Progenitor cell of endocrine pancreas (in vitro differentiated cells): ENCODE results near the gene EXD2. TPM values are rescaled to one million over a fixed set of nuclear protein-coding genes. Genes with fewer than 3 reads are reported as not detected.

Experiments used
- DNase-seq: peaks from one replicate; pipeline ENCODE4 v3.0.0; 2021; ENCODE audit warnings: low spot score; ENCODE audit not compliant: unreplicated experiment
- H3K27ac Mint-ChIP-seq: 2 replicates; pipeline ENCODE4 v1.8.0; 2021; ENCODE audit warnings: mild to moderate bottlenecking, moderate library complexity, mixed read lengths
- H3K27me3 Mint-ChIP-seq: 2 replicates; pipeline ENCODE4 v1.8.0; 2021; ENCODE audit warnings: mixed read lengths
- H3K36me3 Mint-ChIP-seq: 2 replicates; pipeline ENCODE4 v1.8.0; 2022; ENCODE audit warnings: mixed read lengths; ENCODE audit not compliant: insufficient read depth
- H3K4me1 Mint-ChIP-seq: 2 replicates; pipeline ENCODE4 v1.8.0; 2021; ENCODE audit warnings: low read depth, mixed read lengths
- H3K4me3 Mint-ChIP-seq: 2 replicates; pipeline ENCODE4 v1.8.0; 2021; ENCODE audit warnings: low read depth, mild to moderate bottlenecking, moderate library complexity, mixed read lengths
- H3K9me3 Mint-ChIP-seq: 2 replicates; pipeline ENCODE4 v1.8.0; 2021; ENCODE audit warnings: low read depth, mixed read lengths
- CTCF ChIP-seq: fragments of 200-600 bp; sonication (generic); IDR thresholded peaks from one replicate; pipeline ENCODE4 v1.5.0; 2021; ENCODE audit warnings: antibody characterized with exemption, mild to moderate bottlenecking; ENCODE audit not compliant: unreplicated experiment
- total RNA-seq: library from RNA; stranded (reverse); gene quantifications from 2 replicates; pipeline ENCODE4 v1.2.1, GENCODE V29; 2021

The EXD2 gene
- total RNA-seq, 1 donor from 2014 or later, result 44.2 TPM

GRCh38 chr14:69260190-69260860 is 69.0 kb downstream of the EXD2 start:
- Mint-ChIP-seq H3K36me3 (no peaks in the 10 kb centered on the region), H3K27ac (peak overlapping the region; percentile 71), H3K9me3 (no peaks in the 10 kb centered on the region), H3K27me3 (peaks cover 46% of the 10 kb centered on the region), H3K4me3 (peak overlapping the region; percentile 79), H3K4me1 (peaks cover 15% of the 10 kb centered on the region)
- no peak for TF ChIP-seq CTCF
- DNase-seq, result peak; percentile 49

GRCh38 chr14:69260861-69261564 is 69.7 kb downstream of the EXD2 start:
- H3K27ac Mint-ChIP-seq, result no peak overlapping the region
- H3K36me3 Mint-ChIP-seq, result no peaks in the 10 kb centered on the region
- H3K4me1 Mint-ChIP-seq, result peaks cover 15% of the 10 kb centered on the region
- peak; percentile 95 for TF ChIP-seq CTCF
- DNase-seq, result peak; percentile 59
- H3K4me3 Mint-ChIP-seq, result peak overlapping the region; percentile 77
- H3K27me3 Mint-ChIP-seq, result peaks cover 43% of the 10 kb centered on the region
- no peaks in the 10 kb centered on the region for H3K9me3 Mint-ChIP-seq

GRCh38 chr14:69261761-69262331 is 70.5 kb downstream of the EXD2 start:
- TF ChIP-seq CTCF, result no peak
- H3K4me3 Mint-ChIP-seq, result peak overlapping the region; percentile 77
- no peaks in the 10 kb centered on the region for H3K36me3 Mint-ChIP-seq
- H3K9me3 Mint-ChIP-seq, result no peaks in the 10 kb centered on the region
- no peak overlapping the region for H3K27ac Mint-ChIP-seq
- peaks cover 38% of the 10 kb centered on the region for H3K27me3 Mint-ChIP-seq
- no peak for DNase-seq
- H3K4me1 Mint-ChIP-seq, result peaks cover 15% of the 10 kb centered on the region

- Mint-ChIP-seq H3K27ac (no peak overlapping the region), H3K9me3 (no peaks in the 10 kb centered on the region), H3K27me3 (peaks cover 33% of the 10 kb centered on the region), H3K4me3 (no peak overlapping the region), H3K36me3 (no peaks in the 10 kb centered on the region), H3K4me1 (peaks cover 15% of the 10 kb centered on the region)
- TF ChIP-seq CTCF, result no peak
- no peak for DNase-seq
These were observed 71.2 kb downstream of the EXD2 start for GRCh38 chr14:69262516-69262915.

GRCh38 chr14:69263364-69263763 is 72.1 kb downstream of the EXD2 start:
- H3K4me1 Mint-ChIP-seq, result peaks cover 15% of the 10 kb centered on the region
- H3K36me3 Mint-ChIP-seq, result no peaks in the 10 kb centered on the region
- DNase-seq, result no peak
- H3K27me3 Mint-ChIP-seq, result peaks cover 26% of the 10 kb centered on the region
- no peaks in the 10 kb centered on the region for H3K9me3 Mint-ChIP-seq
- H3K27ac Mint-ChIP-seq, result no peak overlapping the region
- no peak for TF ChIP-seq CTCF
- no peak overlapping the region for H3K4me3 Mint-ChIP-seq
